Keratinocyte (primary cell): ENCODE measurements around the gene NDRG4. TPM values are rescaled to one million over a fixed set of nuclear protein-coding genes. Genes with fewer than 3 reads are reported as not detected.

ENCODE experiments used
- DNase-seq: peaks from one replicate; pipeline ENCODE4 v3.0.0-alpha.2; 2011; ENCODE audit warnings: low read depth, missing footprints, low spot score
- FAIRE-seq: peaks from 2 replicates; lab custom pipeline; 2011; peaks lifted over from hg19 to GRCh38; lab: Jason Lieb, UNC
- H2AFZ ChIP-seq: 2 replicates; pipeline ENCODE4 v1.6.0; 2012; ENCODE audit warnings: low read length, control low read depth, inconsistent platforms; ENCODE audit not compliant: control insufficient read depth
- H3K27ac ChIP-seq: 2 replicates; pipeline ENCODE4 v1.5.1; 2011; ENCODE audit warnings: low read length; ENCODE audit not compliant: control insufficient read depth, insufficient read depth
- H3K27me3 ChIP-seq: 3 replicates; pipeline ENCODE4 v1.6.0; 2011; ENCODE audit warnings: low read length; ENCODE audit not compliant: control insufficient read depth, insufficient read depth; ENCODE audit errors: extremely low read depth
- H3K36me3 ChIP-seq, 2 experiments: 2 replicates in 1 of 2; 3 replicates in 1 of 2; pipeline ENCODE4 v1.5.1; 2011; ENCODE audit warnings: low read length in 2 of 2, mild to moderate bottlenecking in 1 of 2; ENCODE audit not compliant: control insufficient read depth in 2 of 2, insufficient read depth in 2 of 2; ENCODE audit errors: extremely low read depth in 1 of 2
- H3K4me1 ChIP-seq: 3 replicates; pipeline ENCODE4 v1.5.1; 2011; ENCODE audit warnings: low read length; ENCODE audit not compliant: control insufficient read depth, insufficient read depth; ENCODE audit errors: extremely low read depth
- H3K4me2 ChIP-seq: 3 replicates; pipeline ENCODE4 v1.6.0; 2011; ENCODE audit warnings: low read depth, low read length; ENCODE audit not compliant: control insufficient read depth, insufficient read depth; ENCODE audit errors: extremely low read depth
- H3K4me3 ChIP-seq, 3 experiments: fragments of 200-600 bp in 1 of 3; sonication (generic) in 1 of 3; 2 replicates in 2 of 3; 3 replicates in 1 of 3; pipeline ENCODE4 v1.5.1; 2011 to 2016; ENCODE audit warnings: low read length in 3 of 3, mild to moderate bottlenecking in 3 of 3, control low read depth in 2 of 3, inconsistent platforms in 1 of 3, low read depth in 1 of 3, mixed read lengths in 1 of 3, mixed run types in 1 of 3, moderate library complexity in 1 of 3; ENCODE audit not compliant: control insufficient read depth in 2 of 3, insufficient read depth in 2 of 3; ENCODE audit errors: extremely low read depth in 1 of 3
- H3K79me2 ChIP-seq: 2 replicates; pipeline ENCODE4 v1.6.0; 2012; ENCODE audit warnings: low read length; ENCODE audit not compliant: control insufficient read depth, insufficient read depth
- H3K9ac ChIP-seq: 3 replicates; pipeline ENCODE4 v1.6.0; 2011; ENCODE audit warnings: low read length; ENCODE audit not compliant: control insufficient read depth, insufficient read depth; ENCODE audit errors: extremely low read depth
- H3K9me1 ChIP-seq: 3 replicates; pipeline ENCODE4 v1.6.0; 2011; ENCODE audit warnings: low read length; ENCODE audit not compliant: control insufficient read depth, insufficient read depth; ENCODE audit errors: extremely low read depth
- H3K9me3 ChIP-seq: 2 replicates; pipeline ENCODE4 v1.5.1; 2012; ENCODE audit warnings: low read depth, low read length; ENCODE audit not compliant: control insufficient read depth
- H4K20me1 ChIP-seq: 3 replicates; pipeline ENCODE4 v1.6.0; 2011; ENCODE audit warnings: low read length; ENCODE audit not compliant: control insufficient read depth, insufficient read depth; ENCODE audit errors: extremely low read depth
- EZH2 ChIP-seq: IDR thresholded peaks from one replicate; pipeline ENCODE4 v1.6.1; 2012; ENCODE audit warnings: inconsistent platforms, mild to moderate bottlenecking, low read length, moderate library complexity
- dilution Hi-C: fragments of 300-500 bp; cut with MboI; formaldehyde crosslinking; loops from one replicate; pipeline ENCODE4 v1.7.0; 2020; ENCODE audit warnings: low sequenced_read_pairs; ENCODE audit not compliant: extremely low pct_ligation_motif_present
- polyA plus RNA-seq, 5 experiments: library from polyadenylated mRNA; depleted of rRNA in 3 of 5; stranded (reverse) in 3 of 5; stranded (forward) in 1 of 5; unstranded in 1 of 5; fragments of >200 nt; gene quantifications; 1 replicate in 1 of 5; 2 replicates in 3 of 5; 3 replicates in 1 of 5; pipeline versions ENCODE4 v1.2.1 to v1.2.3, GENCODE V29; 2011 to 2012; ENCODE audit warnings: missing spikeins in 2 of 5, low read depth in 1 of 5, low replicate concordance in 1 of 5
- TF ChIP-seq, protein P1 (sequence below), 3 experiments: IDR thresholded peaks in 1 of 3; conservative IDR thresholded peaks in 1 of 3; optimal IDR thresholded peaks in 1 of 3; 2 replicates in 2 of 3; 3 replicates in 1 of 3; pipeline versions ENCODE3 to v1.5.1; 2011; ENCODE audit warnings: low read length in 3 of 3, mild to moderate bottlenecking in 3 of 3, moderate library complexity in 2 of 3, control low read depth in 1 of 3, inconsistent platforms in 1 of 3; ENCODE audit not compliant: insufficient read depth in 2 of 3; ENCODE audit errors: extremely low read depth in 1 of 3

Gene NDRG4
- polyA plus RNA-seq, 1 donor (not counting 4 experiments of a cell fraction or from before 2014, with no cell fraction given): 1.1 TPM

GRCh38 chr16:58499092-58499511 is 841 bp upstream of the NDRG4 start:
- no peaks in the 10 kb centered on the region for H3K79me2 ChIP-seq
- no peak overlapping the region for H3K4me3 ChIP-seq
- no peaks in the 10 kb centered on the region for H3K36me3 ChIP-seq
- no peak for TF ChIP-seq EZH2
- TF ChIP-seq, protein P1, sequence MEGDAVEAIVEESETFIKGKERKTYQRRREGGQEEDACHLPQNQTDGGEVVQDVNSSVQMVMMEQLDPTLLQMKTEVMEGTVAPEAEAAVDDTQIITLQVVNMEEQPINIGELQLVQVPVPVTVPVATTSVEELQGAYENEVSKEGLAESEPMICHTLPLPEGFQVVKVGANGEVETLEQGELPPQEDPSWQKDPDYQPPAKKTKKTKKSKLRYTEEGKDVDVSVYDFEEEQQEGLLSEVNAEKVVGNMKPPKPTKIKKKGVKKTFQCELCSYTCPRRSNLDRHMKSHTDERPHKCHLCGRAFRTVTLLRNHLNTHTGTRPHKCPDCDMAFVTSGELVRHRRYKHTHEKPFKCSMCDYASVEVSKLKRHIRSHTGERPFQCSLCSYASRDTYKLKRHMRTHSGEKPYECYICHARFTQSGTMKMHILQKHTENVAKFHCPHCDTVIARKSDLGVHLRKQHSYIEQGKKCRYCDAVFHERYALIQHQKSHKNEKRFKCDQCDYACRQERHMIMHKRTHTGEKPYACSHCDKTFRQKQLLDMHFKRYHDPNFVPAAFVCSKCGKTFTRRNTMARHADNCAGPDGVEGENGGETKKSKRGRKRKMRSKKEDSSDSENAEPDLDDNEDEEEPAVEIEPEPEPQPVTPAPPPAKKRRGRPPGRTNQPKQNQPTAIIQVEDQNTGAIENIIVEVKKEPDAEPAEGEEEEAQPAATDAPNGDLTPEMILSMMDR (optimal IDR thresholded peaks at IDR 0.05 in 1 of 3, IDR thresholded peaks at IDR 0.05 in 1 of 3, conservative IDR thresholded peaks at IDR 0.05 in 1 of 3; ENCODE audit: extremely low read depth in 1 of 3, insufficient read depth in 2 of 3, low read length in 3 of 3): no peak
- FAIRE-seq: no peak
- no peak overlapping the region for H3K4me2 ChIP-seq
- peaks cover 3% of the 10 kb centered on the region for H3K4me1 ChIP-seq
- no peak overlapping the region for H3K27ac ChIP-seq
- no peak for DNase-seq
- H2AFZ ChIP-seq: no peak overlapping the region
- no peaks in the 10 kb centered on the region for H3K9me1 ChIP-seq
- dilution Hi-C loops: no loop called here
- H4K20me1 ChIP-seq: no peaks in the 10 kb centered on the region
- peaks cover 26% of the 10 kb centered on the region for H3K27me3 ChIP-seq
- no peaks in the 10 kb centered on the region for H3K9me3 ChIP-seq
- H3K9ac ChIP-seq: no peak overlapping the region

- Histone ChIP-seq H3K36me3 (no peaks in the 10 kb centered on the region), H3K27ac (no peak overlapping the region), H2AFZ (peak overlapping the region; percentile 20), H3K79me2 (no peaks in the 10 kb centered on the region), H3K4me3 (peak overlapping the region in 1 of 3 experiments; percentile 2), H3K9ac (no peak overlapping the region), H4K20me1 (no peaks in the 10 kb centered on the region), H3K27me3 (peaks cover 26% of the 10 kb centered on the region), H3K4me1 (peaks cover 3% of the 10 kb centered on the region), H3K4me2 (peak overlapping the region; percentile 49), H3K9me1 (no peaks in the 10 kb centered on the region), H3K9me3 (no peaks in the 10 kb centered on the region)
- dilution Hi-C loops: no loop called here
- peak; percentile 33 for TF ChIP-seq EZH2
- TF ChIP-seq, protein P1 (optimal IDR thresholded peaks at IDR 0.05 in 1 of 3, IDR thresholded peaks at IDR 0.05 in 1 of 3, conservative IDR thresholded peaks at IDR 0.05 in 1 of 3; ENCODE audit: extremely low read depth in 1 of 3, insufficient read depth in 2 of 3, low read length in 3 of 3): no peak
- FAIRE-seq (no peak), DNase-seq (no peak)
Measured at GRCh38 chr16:58500430-58501241, 693 bp downstream of the NDRG4 start.
